Retinal pigment epithelial cell (primary cell): ENCODE data around the gene IGSF6.

Experiments used
- DNase-seq: peaks from one replicate; pipeline ENCODE4 v3.0.0-alpha.2; 2010; ENCODE audit warnings: low read depth
- H3K4me3 ChIP-seq: 2 replicates; pipeline ENCODE4 v1.5.1; 2011; ENCODE audit warnings: mild to moderate bottlenecking, low read length, control low read depth, moderate library complexity
- CTCF ChIP-seq: conservative IDR thresholded peaks from 2 replicates; pipeline ENCODE4 v1.5.1; 2011; ENCODE audit warnings: low read depth, low read length, control low read depth, inconsistent platforms

Gene IGSF6

GRCh38 chr16:21626659-21627277 lies 25.6 kb downstream of the IGSF6 start:
- DNase-seq = peak; percentile 68
- no peak overlapping the region for H3K4me3 ChIP-seq

GRCh38 chr16:21625026-21625425 lies 27.4 kb downstream of the IGSF6 start:
- no peak for TF ChIP-seq CTCF
- no peak overlapping the region for H3K4me3 ChIP-seq
- no peak for DNase-seq

More at GRCh38 chr16:21626659-21627277, 25.6 kb downstream of the IGSF6 start:
- no peak for TF ChIP-seq CTCF

GRCh38 chr16:21622545-21622944 lies 29.9 kb downstream of the IGSF6 start:
- no peak for TF ChIP-seq CTCF
- no peak overlapping the region for H3K4me3 ChIP-seq
- no peak for DNase-seq

- DNase-seq = no peak
- TF ChIP-seq CTCF = no peak
Observed at GRCh38 chr16:21620592-21620991, 31.8 kb downstream of the IGSF6 start.

GRCh38 chr16:21619765-21620425 lies 32.5 kb downstream of the IGSF6 start:
- DNase-seq = no peak
- TF ChIP-seq CTCF = no peak
- H3K4me3 ChIP-seq = no peak overlapping the region

More at GRCh38 chr16:21620592-21620991, 31.8 kb downstream of the IGSF6 start:
- H3K4me3 ChIP-seq = no peak overlapping the region

GRCh38 chr16:21618281-21618680 lies 34.1 kb downstream of the IGSF6 start:
- DNase-seq = no peak
- no peak overlapping the region for H3K4me3 ChIP-seq
- TF ChIP-seq CTCF = no peak

- no peak for TF ChIP-seq CTCF
- DNase-seq = no peak
- H3K4me3 ChIP-seq = no peak overlapping the region
Observed at GRCh38 chr16:21617607-21618006, 34.8 kb downstream of the IGSF6 start.
